EL (cell line): Measurements from ENCODE around the gene HBE1.
A peak's percentile ranks its signal among the peaks of the same experiment; 100 is the strongest.
"Not testable (repeated sequence)": the region's sequence is repeated elsewhere in the genome, so short reads cannot be mapped to it uniquely, and the experiment has no call there.

Source experiments
- DNase-seq: peaks from one replicate; pipeline ENCODE4 v3.0.0-alpha.2; 2016

Gene HBE1

GRCh38 chr11:5284637-5285036 is 14.9 kb upstream of the HBE1 start:
- DNase-seq: no peak

GRCh38 chr11:5283882-5284281 is 14.1 kb upstream of the HBE1 start:
- no peak for DNase-seq

- no peak for DNase-seq
Measured at GRCh38 chr11:5283086-5283485, 13.3 kb upstream of the HBE1 start.

- no peak for DNase-seq
Measured at GRCh38 chr11:5282628-5283027, 12.9 kb upstream of the HBE1 start.

GRCh38 chr11:5281596-5281995 is 11.9 kb upstream of the HBE1 start:
- no peak for DNase-seq

- DNase-seq: peak; percentile 100
Measured at GRCh38 chr11:5280582-5281102, 10.9 kb upstream of the HBE1 start.

GRCh38 chr11:5279471-5280090 is 9.8 kb upstream of the HBE1 start:
- no peak for DNase-seq

- no peak for DNase-seq
Measured at GRCh38 chr11:5277807-5278382, 8.2 kb upstream of the HBE1 start.

- DNase-seq: no peak
Measured at GRCh38 chr11:5276697-5277096, 7.0 kb upstream of the HBE1 start.

GRCh38 chr11:5275369-5276110 is 5.8 kb upstream of the HBE1 start:
- no peak for DNase-seq

GRCh38 chr11:5274395-5274794 is 4.7 kb upstream of the HBE1 start:
- peak; percentile 34 for DNase-seq

- DNase-seq: no peak
Measured at GRCh38 chr11:5272395-5273017, 2.8 kb upstream of the HBE1 start.

- DNase-seq: no peak
Measured at GRCh38 chr11:5267033-5267563, 2.6 kb downstream of the HBE1 start.

- no peak for DNase-seq
Measured at GRCh38 chr11:5266609-5267008, 3.1 kb downstream of the HBE1 start.

GRCh38 chr11:5265832-5266231 is 3.9 kb downstream of the HBE1 start:
- DNase-seq: no peak

- DNase-seq: peak; percentile 9
Measured at GRCh38 chr11:5258543-5259262, 11.0 kb downstream of the HBE1 start.

- no peak for DNase-seq
Measured at GRCh38 chr11:5257296-5257695, 12.4 kb downstream of the HBE1 start.

GRCh38 chr11:5254646-5255413 is 14.9 kb downstream of the HBE1 start, which contains the start of gene HBG2:
TSS of gene HBG2 (minus strand) at chr11:5254781. CDS start at chr11:5254728, 53 bp downstream.
- not testable (repeated sequence) for DNase-seq

- not testable (repeated sequence) for DNase-seq
Measured at GRCh38 chr11:5254023-5254422, 15.7 kb downstream of the HBE1 start.

- not testable (repeated sequence) for DNase-seq
Measured at GRCh38 chr11:5253440-5253839, 16.3 kb downstream of the HBE1 start.

- DNase-seq: no peak
Measured at GRCh38 chr11:5252919-5253265, 16.9 kb downstream of the HBE1 start.
